ENCODE data around the gene EEF1AKMT1.

The EEF1AKMT1 gene

DNA sequence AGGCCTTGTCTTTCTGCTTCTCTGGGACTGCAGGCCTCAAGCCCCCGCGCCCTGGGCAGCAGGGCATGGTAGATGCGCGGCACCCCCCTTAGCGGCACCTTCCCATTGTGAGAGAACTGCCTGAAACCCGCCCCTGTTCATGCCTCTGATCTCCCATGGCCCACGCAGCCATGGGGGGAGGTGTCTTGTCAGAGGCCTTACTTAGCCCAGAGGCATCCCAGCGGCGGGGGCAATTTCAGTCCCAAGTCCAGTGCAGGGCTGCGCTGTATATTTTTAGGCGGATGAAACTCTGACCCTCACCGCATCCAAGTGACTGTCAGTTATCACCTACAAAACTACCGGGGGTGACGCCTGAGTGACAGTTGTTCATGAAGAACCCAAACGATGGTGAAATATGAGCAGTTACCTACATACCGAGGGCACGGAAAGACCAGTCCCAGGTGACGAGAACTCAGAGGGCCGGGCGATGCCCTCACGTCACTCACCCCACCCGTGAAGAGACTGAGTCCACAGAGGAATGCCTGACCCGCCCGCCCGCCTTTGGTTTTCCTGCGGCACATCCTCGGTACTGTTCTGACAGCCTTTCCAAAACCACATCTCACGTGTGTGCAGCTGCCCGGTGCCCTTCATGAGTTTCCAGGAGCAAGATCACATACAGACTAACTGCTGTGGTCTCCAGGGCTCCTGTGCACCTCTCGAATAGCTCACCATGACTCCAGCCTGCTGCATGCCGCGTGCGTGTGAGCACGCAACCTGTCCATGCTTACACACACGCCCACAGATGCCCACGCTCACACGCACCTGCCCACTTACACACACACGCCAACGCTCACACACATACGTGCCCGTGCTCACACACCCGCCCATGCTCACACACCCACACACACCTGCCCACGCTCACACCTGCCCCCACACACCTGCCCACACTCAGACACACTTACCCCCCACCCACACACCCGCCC is 55.9 kb downstream of the EEF1AKMT1 start:
- no peak for DNase-seq

DNA sequence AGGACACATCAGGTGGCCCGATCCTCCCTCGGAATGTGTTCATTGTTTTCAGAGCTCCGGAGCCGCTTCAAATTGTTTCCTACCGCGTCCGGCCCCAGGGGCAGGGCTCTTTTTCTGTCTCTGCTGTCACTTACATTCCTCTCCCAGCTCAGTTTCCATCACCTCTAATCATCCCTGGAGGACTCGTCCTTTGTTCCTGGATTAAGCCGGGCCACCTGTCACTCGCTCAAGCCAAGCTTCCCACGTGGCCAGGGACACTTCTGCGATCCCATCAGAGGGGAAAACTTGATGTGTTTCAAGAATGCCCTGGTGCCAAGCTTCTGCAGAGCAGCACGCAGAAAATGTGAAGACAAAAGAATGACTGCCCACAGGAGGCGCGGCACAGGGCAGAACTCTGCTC is 56.8 kb downstream of the EEF1AKMT1 start:
- no peak for DNase-seq

DNA sequence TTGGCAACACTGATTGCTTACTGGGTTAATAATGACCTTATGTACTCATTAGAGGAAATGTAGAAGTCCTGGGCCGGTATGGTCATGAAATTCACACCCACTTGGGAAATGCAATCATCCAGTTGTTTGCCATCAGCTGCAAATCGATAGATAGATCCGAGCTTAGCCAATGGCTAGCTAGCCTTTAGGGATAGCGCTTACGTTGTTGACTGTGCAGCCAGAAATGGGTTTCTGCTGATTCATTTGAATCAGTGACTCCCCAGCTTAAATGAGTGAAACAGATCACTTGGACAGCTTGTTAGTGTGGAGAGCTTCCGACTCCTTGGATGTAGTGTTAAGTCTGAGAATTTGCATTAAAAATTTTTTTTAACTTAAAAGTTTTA is 58.4 kb downstream of the EEF1AKMT1 start:
- no peak for DNase-seq

DNA sequence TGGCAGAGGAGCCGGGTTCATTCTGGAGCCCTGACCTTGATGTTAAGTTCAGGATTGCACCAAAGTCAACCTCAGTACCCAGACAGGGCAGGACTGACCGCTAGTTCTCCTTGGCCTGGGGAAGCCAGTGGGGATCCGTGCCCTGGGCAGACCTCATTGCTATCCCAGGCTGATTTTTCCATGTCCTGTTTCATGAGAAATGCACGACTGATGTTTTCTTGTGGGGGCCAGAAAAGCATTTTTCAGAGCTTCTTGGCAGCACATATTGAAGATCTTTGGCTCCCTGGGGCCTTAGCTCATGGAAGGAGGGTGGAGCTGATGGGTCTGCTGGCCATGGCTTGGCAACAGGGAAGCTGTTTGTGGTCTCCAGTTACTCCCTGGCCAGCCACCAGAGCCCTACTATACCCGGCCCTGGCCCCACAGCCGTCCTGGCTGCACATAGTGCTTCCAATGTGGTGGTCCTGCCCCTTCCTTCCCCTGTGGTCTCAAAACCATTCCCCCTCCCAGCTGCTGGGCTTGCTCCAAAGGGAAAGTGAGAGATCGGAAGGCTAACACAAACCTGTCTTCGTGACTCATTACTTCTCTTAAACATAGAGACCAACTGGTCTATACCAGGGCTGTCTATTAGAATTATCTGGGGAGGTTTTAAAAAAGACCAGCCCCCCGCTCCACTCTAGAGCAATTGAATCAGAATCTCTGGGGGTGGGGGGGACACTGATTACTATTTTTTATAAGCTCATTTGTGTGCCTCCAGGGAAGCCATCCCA is 59.0 kb downstream of the EEF1AKMT1 start:
- no peak for DNase-seq

DNA sequence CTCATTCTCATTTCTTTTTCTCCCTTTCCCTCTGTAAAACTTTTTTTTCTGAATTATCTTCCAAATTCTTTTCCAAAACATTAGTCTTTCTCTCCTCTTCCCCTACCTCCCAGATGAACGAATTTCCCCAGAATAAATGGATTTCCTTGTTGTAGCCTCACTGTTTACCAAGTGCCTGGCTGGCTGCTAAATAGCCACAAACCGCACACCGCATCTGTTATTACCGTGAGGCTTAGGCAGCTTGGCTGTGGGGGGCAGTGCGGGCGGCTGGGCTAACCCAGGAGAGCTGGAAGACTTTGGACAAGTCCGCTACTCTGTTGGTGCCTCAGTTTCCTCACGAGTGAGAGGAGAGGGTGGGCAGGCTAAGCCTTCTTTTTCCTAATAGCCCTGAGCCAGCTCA is 59.6 kb downstream of the EEF1AKMT1 start:
- no peak for DNase-seq

DNA sequence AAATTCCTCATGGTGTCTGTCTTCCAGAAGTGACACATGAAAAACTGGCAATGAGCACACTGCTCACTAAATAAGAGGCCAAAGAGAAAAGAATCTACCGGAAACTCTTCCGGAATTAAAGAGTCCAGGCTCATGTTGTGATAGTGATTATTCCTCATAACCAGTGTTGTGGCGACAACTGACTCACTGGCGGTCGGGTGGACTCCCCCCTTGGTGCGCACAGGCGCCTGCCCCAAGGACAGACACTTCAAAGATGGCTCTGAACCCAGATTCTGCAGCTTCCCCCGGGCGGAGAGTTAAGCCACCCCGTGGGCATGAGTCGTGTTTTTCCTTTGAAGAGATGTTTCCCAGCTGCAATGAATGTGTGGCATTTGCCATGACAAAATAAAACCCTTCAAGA is 60.0 kb downstream of the EEF1AKMT1 start:
- DNase-seq = no peak

DNA sequence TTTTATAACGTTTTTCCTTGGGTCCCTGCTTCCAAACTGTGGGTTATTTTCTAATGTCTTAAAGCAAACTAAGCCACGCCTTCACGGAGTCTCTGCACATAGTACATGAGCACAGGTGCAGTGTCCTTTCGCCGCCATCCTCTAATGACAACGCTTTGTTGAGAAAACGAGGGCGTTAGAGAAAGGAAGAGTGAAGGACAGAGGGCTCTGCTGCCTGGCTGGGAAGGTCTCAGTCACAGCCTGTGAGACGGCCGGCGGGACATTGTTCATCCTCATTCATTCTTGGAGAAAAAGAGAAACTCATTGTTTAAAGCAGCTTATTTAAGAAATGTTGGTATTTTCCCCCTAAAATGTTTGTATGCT is 60.8 kb downstream of the EEF1AKMT1 start:
- no peak for DNase-seq

DNA sequence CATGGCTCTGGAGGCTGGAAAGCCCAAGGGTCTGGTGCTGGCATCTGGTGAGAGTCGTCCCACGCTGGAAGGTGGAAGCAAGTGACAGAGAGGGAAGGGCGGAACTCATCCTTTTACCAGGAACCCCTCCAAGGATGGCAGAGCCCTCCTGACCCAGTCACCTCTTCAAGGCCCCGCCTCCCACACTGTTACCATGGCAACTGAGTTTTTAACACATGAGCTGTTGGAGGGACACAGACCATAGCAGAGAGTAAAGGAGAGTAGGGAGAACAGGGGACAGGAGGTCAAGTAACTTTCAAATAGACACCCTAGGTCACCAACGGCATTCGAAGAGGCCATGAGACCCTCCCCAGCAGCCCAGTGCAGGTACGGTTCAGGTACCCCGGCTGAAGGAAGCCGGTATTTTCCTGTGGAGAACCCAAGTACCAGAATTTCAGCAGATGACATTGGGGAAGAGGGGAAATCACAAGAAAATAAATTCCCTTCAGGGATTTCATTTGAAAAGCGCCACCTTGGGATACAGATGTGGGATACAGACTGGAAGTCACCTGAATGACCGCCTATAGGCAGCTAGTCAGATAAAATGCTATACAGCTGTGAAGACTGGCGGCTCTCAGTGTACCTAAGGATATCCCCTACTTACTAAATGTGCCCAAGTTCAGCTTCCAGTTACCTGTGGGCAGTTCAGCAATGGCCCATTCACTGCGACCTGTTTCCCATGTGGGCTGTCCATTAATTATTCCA is 62.3 kb downstream of the EEF1AKMT1 start:
- no peak for DNase-seq

DNA sequence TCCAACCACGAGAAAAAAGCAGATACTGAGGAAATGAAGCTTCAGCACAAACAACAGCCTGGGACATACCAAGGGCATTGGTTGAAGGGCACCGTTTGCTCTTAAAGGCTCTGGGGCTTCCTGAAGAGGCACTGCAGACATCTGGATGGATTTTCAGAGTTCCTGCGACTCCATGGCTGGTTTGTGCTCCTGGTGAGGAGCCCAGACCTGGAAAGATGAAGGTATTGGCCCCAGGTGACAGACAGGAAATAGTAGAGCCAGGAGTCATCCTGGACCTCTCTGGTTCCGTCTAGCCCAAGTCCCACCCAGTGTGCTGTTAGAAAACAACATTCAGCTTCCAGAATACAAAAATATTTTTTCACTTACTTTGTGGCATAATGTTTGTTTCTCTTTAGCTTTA is 64.0 kb downstream of the EEF1AKMT1 start:
- no peak for DNase-seq

DNA sequence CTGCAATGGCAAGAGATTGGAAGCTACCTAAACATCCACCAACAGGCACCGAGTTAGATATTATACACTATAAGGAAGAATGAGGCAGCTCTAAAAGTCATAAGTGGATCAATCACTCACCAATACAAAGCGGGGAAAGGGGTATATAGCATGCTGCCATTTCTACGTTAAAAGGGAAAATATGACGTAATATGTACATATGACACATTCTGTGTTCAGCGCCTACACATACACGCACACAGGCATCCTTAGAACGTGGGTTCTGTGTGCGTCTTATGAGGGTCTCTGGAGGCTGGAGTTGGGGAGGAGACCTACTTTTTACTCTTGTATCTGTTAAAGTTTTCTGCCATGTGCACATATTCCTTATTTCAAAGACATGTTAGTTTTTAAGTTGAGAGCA is 64.4 kb downstream of the EEF1AKMT1 start:
- no peak for DNase-seq

DNA sequence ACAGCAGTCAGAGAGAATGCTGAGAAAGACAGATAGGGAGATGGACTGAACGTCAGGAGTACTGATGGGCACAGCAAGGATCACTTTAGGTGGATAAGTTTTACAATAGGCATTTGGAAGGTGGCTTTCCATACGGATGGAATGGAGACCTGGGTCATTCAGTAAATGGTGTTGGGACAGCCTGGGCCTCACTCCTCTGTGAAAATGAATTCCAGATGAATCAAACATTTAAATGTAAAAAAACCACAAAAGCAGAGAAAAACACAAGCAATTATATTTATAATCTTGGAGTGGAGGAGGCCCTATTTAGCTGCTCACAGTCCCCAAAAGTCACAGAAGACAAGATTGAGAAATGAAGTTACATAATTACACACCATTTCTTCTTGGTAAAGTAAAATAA is 65.5 kb downstream of the EEF1AKMT1 start:
- DNase-seq = no peak

DNA sequence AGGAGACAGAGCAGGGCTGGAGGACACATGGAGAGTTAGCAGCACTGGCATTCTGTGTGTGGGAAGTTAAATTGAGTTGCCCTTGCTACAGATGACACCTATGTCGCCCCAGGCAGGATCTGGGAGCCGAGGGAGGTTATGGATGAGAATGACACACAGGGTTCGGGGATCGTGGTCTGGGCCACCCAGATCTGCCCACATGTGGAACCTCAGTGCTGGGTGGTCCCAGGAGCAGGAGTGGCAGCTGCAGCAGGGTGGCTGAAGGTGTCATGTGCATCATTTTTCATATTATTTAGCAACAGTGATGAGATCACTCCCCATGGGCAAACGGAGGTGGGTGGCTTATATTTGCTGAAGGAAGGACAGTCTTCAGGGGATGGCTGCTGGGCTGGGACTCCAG is 67.1 kb downstream of the EEF1AKMT1 start:
- no peak for DNase-seq

DNA sequence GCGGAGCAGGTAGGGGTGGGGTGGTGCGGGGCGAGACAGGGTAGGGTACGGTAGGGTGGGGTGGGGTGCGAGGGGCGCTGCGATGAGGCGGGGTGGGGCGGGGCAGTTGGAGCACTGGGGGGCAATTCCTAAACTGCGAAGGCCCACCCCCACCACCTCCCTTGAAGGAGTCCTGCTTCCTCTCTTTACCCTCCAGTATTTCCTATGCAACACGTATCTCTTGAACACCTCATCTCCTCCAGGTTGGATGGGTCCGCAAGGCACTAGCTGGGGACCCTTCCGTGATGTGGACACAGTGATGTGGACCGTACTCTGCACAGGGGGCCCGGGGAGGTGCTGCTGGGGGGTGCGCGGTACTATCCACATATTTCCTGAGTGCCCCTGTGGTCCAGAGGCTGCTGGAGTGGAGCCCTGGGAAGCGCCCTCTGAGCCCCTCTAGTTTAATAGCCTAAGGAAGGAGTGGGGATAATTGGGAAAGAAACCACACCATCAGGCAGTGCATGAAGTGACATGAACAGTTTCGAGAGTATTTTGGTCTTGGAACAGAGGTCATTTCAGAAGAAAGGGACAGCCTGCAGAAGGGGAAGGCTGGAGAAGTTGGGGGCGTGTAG is 69.2 kb downstream of the EEF1AKMT1 start:
- DNase-seq = no peak

DNA sequence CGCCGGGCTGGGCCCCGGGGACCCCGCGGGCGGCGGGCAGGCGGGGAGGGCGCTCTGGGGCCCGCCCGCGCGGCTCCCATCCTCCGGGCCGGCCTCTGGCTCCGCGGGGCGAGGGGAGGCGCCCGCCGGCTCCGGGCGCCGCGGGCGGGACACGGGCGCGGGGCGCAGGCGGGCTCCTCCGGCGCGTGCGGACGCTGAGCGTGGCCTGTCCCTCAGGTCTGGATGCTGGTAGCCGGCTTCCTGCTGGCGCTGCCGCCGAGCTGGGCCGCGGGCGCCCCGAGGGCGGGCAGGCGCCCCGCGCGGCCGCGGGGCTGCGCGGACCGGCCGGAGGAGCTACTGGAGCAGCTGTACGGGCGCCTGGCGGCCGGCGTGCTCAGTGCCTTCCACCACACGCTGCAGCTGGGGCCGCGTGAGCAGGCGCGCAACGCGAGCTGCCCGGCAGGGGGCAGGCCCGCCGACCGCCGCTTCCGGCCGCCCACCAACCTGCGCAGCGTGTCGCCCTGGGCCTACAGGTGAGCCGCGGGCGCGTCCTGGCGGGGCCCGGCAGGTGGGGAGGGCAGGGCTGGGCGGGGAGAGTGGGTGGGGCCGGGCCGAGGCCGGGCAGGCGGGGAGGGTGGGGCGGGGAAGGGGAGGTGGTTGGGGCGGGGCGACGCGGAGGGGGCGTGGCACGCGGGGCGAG is 69.8 kb downstream of the EEF1AKMT1 start:
- DNase-seq = peak; percentile 62 to 81 (median 73)

DNA sequence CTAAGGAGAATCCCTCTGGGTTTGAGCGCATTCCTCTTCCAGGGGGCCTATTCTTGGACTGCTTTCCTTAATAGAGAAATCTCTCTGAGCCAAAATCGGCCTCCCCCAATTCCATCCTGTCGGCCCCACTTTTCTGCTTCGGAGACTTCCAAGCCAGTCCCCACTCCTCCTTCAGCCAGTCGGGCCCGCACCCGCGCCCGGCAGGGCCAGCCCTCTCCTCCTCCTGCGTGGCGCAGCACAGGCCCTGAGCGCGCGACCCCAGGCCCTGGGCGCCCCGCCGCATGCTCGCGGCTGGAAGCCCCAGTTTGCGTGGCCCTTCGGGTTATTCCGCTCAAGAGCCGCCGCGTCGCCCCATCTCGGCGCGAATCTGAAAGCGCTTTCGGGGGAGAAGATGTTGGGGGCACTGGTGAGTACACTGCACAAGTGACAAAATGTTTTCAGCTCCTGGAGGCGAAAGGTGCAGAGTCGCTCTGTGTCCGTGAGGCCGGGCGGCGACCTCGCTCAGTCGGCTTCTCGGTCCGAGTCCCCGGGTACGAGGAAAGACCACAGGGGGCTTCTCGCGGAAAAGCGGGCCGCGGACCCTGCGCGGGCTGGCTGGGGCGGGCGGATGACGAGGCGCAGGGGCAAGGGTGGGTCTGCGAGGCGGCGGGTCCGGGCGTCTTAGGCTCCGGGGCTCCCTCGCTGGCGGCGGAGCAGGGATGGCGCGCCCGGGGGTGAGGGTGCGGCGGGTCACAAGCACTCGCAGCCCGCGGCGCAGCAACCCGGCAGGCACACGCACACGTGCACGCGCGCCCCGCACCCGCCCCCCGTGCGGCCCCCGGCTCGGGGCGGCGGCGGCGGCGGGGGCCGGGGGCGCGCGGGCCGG is 70.6 kb downstream of the EEF1AKMT1 start, which contains the start of gene IL17D:
Gene IL17D, plus strand, starts transcription at position 785 of the 865 bp plus-strand sequence. CDS start 303 bp downstream, outside the sequence.
- peak in 4 of 6 experiments; percentile 10 to 50 (median 40) for DNase-seq

DNA sequence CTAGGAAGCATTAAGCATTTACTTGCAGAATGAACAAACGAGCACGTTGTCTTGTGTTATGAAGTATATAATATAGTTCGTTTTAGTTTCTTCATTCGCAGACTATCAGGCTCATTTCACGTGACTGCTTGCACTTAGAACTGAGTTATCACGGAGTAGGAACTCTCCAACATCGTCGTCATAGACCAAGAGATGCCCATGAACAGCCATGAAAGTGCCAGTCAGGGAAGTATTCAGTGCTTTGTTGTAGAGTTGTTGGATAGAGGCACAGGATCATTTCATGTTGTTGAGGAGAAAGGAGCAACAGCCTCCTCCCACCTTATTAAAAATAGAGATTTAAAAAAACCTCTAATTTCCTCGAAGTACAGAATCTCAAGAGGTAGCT is 71.2 kb downstream of the EEF1AKMT1 start:
- DNase-seq = peak in 1 of 6 experiments; percentile 19

DNA sequence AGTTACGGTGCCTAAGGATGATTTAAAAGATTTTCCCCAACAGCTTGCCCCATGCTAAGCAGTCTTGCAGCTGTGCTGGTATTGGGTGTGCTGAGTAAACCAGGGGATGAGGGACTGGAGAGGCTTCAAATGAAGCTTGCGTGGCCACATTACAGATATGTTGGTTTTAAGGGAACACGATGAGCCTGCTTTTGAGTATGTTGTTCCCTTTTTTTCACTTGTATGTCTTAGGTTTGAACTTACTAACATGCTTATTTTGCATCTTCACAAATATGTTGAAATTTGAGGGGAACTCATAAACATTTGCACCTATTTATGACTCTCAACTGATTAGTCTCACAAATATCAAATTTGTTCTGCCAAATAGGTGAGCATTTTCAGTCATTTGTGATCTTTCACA is 72.3 kb downstream of the EEF1AKMT1 start:
- no peak for DNase-seq

DNA sequence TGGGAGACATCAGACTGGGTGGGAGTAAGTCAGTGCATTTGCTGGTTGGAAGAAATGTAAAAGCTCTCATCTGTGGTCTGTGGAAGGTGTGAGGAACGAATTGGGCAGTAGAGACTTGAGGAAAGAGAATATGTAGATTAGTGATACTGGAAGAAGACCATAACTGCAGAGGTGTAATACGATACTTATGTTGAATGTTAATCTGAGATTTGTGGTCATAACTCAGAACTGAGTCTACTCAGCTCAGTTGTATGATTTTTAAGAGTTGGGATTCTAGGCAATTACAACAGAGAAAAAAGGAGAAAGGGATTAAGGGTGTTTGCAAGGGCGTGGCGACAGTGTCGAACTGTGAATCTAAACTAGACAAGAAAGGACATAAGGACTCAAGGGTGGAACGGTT is 73.5 kb downstream of the EEF1AKMT1 start:
- DNase-seq = no peak

DNA sequence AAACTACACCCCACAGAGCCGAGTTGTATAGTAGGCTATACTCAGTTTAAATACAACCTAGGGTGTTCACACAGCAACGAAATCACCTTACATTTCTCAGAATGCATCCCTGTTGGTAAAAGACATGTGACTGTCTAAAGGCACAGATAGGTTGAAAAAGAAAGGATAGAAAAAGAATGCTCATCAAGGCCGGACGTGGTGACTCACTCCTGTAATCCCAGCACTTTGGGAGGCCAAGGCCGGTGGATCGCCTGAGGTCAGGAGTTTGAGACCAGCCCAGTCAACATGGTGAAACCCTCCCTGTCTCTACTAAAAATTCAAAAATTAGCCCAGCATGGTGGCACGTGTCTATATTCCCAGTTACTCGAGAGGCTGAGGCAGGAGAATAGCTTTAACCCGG is 74.0 kb downstream of the EEF1AKMT1 start:
- DNase-seq = no peak

DNA sequence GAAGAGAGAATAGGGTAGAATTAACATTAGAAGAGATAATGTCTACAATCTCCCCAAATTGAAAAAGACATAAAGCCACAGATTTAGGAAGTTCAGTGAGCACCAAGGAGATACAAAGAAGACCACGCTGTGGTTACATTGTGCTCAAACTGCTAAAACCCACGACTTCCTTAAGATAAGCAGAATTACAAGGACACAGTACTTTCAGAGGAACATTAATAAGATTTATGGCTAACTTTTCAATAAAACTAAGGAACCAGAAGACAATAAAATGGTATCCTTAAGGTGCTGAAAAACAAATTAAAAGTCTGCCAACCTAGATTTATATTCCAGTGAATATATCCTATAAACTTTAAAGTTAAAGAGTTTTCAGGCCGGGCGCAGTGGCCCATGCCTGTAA is 77.7 kb downstream of the EEF1AKMT1 start:
- DNase-seq = no peak

DNA sequence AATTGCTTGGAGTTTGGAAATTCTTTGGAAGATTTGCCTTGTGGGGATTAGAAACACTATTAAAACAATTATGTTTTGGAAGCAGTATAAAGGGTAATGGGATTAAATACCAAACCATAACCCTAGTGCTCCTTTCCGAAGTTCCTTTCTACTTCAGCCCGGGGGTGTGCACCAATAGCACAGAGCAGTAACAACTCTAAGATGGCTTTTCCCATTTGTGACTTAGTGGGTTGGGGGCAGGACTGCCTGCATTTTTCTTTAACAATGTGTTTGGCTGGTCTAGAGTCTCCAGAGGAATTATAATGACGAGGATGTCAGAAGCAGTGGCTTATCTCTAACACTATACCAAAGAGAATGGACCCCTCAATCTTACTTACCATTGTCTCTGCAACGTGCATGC is 82.1 kb downstream of the EEF1AKMT1 start:
- no peak for DNase-seq
